H1 (cell line): ENCODE results near the gene ARHGEF28. TPM values are rescaled to one million over a fixed set of nuclear protein-coding genes. Genes with fewer than 3 reads are reported as not detected.

Experiments used
- CTCF ChIA-PET: fragments of 300-600 bp; sonication (Branson Sonifier 250); formaldehyde crosslinking; loops from one replicate; lab custom pipeline; 2021; ENCODE audit not compliant: partially characterized antibody; lab: Charles Lee
- POLR2A ChIA-PET: fragments of 300-600 bp; sonication (Branson Sonifier 250); formaldehyde crosslinking; loops from one replicate; lab custom pipeline; 2021; ENCODE audit warnings: inconsistent platforms; ENCODE audit not compliant: partially characterized antibody; lab: Charles Lee
- DNase-seq, 2 experiments: peaks; one replicate each; pipeline versions ENCODE4 v3.0.0 to v3.0.0-alpha.2; 2010 to 2022; ENCODE audit warnings: low spot score in 2 of 2, low read depth in 1 of 2, mixed read lengths in 1 of 2
- FAIRE-seq: peaks from 2 replicates; lab custom pipeline; 2011; peaks lifted over from hg19 to GRCh38; lab: Jason Lieb, UNC
- H2AFZ ChIP-seq: 2 replicates; pipeline ENCODE4 v1.8.1; 2012; ENCODE audit warnings: low read length, inconsistent platforms
- H2AK5ac ChIP-seq: 2 replicates; pipeline ENCODE4 v1.6.1; 2013; ENCODE audit warnings: low read depth, low read length
- H2BK120ac ChIP-seq: replicated peaks from 2 replicates; pipeline ENCODE3; 2013; ENCODE audit warnings: low read depth, low read length, inconsistent platforms
- H2BK12ac ChIP-seq: 2 replicates; pipeline ENCODE4 v1.6.1; 2013; ENCODE audit warnings: low read depth, low read length
- H2BK15ac ChIP-seq: 2 replicates; pipeline ENCODE4 v1.6.1; 2013; ENCODE audit warnings: low read length
- H2BK20ac ChIP-seq: 2 replicates; pipeline ENCODE4 v1.6.1; 2013; ENCODE audit warnings: low read length
- H2BK5ac ChIP-seq: 2 replicates; pipeline ENCODE4 v1.6.1; 2013; ENCODE audit warnings: low read depth, low read length
- H3K14ac ChIP-seq: 2 replicates; pipeline ENCODE4 v1.6.1; 2013; ENCODE audit warnings: inconsistent platforms; ENCODE audit not compliant: insufficient read length
- H3K18ac ChIP-seq: 2 replicates; pipeline ENCODE4 v1.6.1; 2013; ENCODE audit warnings: low read length; ENCODE audit errors: extremely low read depth
- H3K23ac ChIP-seq: 2 replicates; pipeline ENCODE4 v1.6.1; 2013; ENCODE audit warnings: inconsistent platforms; ENCODE audit not compliant: insufficient read length
- H3K23me2 ChIP-seq: 2 replicates; pipeline ENCODE4 v1.6.1; 2013; ENCODE audit warnings: low read depth, low read length
- H3K27ac ChIP-seq: 2 replicates; pipeline ENCODE4 v1.6.1; 2011; ENCODE audit warnings: low read depth, low read length, inconsistent platforms
- H3K27me3 ChIP-seq, 4 experiments: replicated peaks in 1 of 4; 1 replicate in 1 of 4; 2 replicates in 3 of 4; pipeline versions ENCODE4 v1.6.1 to v1.8.1; 2011 to 2013; ENCODE audit warnings: low read length in 3 of 4, mild to moderate bottlenecking in 3 of 4, inconsistent platforms in 2 of 4, mixed read lengths in 2 of 4, moderate library complexity in 1 of 4; ENCODE audit not compliant: control insufficient read depth in 3 of 4, insufficient read depth in 3 of 4; ENCODE audit errors: extremely low read depth in 1 of 4
- H3K36me3 ChIP-seq, 4 experiments: 2 replicates each; pipeline versions ENCODE4 v1.6.1 to v1.8.1; 2011 to 2013; ENCODE audit warnings: mild to moderate bottlenecking in 4 of 4, low read length in 3 of 4, moderate library complexity in 2 of 4, control low read depth in 1 of 4, inconsistent platforms in 1 of 4; ENCODE audit not compliant: insufficient read depth in 4 of 4, control insufficient read depth in 2 of 4
- H3K4ac ChIP-seq: replicated peaks from 2 replicates; pipeline ENCODE3; 2013; ENCODE audit warnings: low read length, low read depth, mixed read lengths, inconsistent platforms; ENCODE audit not compliant: insufficient read length
- H3K4me1 ChIP-seq, 4 experiments: replicated peaks in 1 of 4; 1 replicate in 1 of 4; 2 replicates in 3 of 4; pipeline versions ENCODE4 v1.6.1 to v1.8.1; 2011 to 2013; ENCODE audit warnings: low read length in 3 of 4, inconsistent platforms in 2 of 4, mixed read lengths in 1 of 4; ENCODE audit not compliant: insufficient read depth in 4 of 4, control insufficient read depth in 3 of 4
- H3K4me2 ChIP-seq, 2 experiments: 2 replicates each; pipeline versions ENCODE4 v1.6.1 to v1.8.1; 2011 to 2013; ENCODE audit warnings: low read depth in 2 of 2, low read length in 2 of 2, control low read depth in 1 of 2, inconsistent platforms in 1 of 2, mild to moderate bottlenecking in 1 of 2; ENCODE audit not compliant: insufficient read depth in 1 of 2
- H3K4me3 ChIP-seq, 4 experiments: fragments of 200-600, 300-600 bp in 1 of 4; sonication (generic), shearing (Covaris generic), sonication (Bioruptor Twin) in 1 of 4; 2 replicates each; pipeline versions ENCODE4 v1.5.1 to v1.8.1; 2011 to 2016; ENCODE audit warnings: low read length in 4 of 4, low read depth in 3 of 4, control low read depth in 2 of 4, inconsistent platforms in 2 of 4, mild to moderate bottlenecking in 2 of 4, mixed read lengths in 1 of 4, moderate library complexity in 1 of 4; ENCODE audit not compliant: insufficient read depth in 2 of 4; ENCODE audit errors: extremely low read depth in 1 of 4
- H3K56ac ChIP-seq: replicated peaks from 2 replicates; pipeline ENCODE3; 2013; ENCODE audit warnings: low read depth, mild to moderate bottlenecking, mixed read lengths, low read length, inconsistent platforms; ENCODE audit not compliant: insufficient read length
- H3K79me1 ChIP-seq: 2 replicates; pipeline ENCODE4 v1.6.1; 2013; ENCODE audit warnings: low read depth, low read length, control low read depth
- H3K79me2 ChIP-seq, 2 experiments: 2 replicates each; pipeline versions ENCODE4 v1.6.1 to v1.8.1; 2012 to 2013; ENCODE audit warnings: low read length in 2 of 2, mild to moderate bottlenecking in 2 of 2, inconsistent platforms in 1 of 2; ENCODE audit not compliant: insufficient read depth in 2 of 2, control insufficient read depth in 1 of 2
- H3K9ac ChIP-seq, 4 experiments: replicated peaks in 1 of 4; 1 replicate in 1 of 4; 2 replicates in 3 of 4; pipeline versions ENCODE4 v1.6.1 to v1.8.1; 2011 to 2013; ENCODE audit warnings: low read depth in 3 of 4, low read length in 3 of 4, control low read depth in 2 of 4, mild to moderate bottlenecking in 2 of 4, moderate library complexity in 2 of 4, inconsistent platforms in 1 of 4; ENCODE audit errors: extremely low read depth in 1 of 4
- H3K9me3 ChIP-seq, 2 experiments: 2 replicates each; pipeline versions ENCODE4 v1.6.1 to v1.8.1; 2012 to 2013; ENCODE audit warnings: mild to moderate bottlenecking in 2 of 2, moderate library complexity in 2 of 2, control low read depth in 1 of 2, inconsistent platforms in 1 of 2, low read depth in 1 of 2, low read length in 1 of 2, mixed read lengths in 1 of 2; ENCODE audit not compliant: insufficient read depth in 2 of 2
- H4K20me1 ChIP-seq, 2 experiments: replicated peaks in 1 of 2; 2 replicates each; pipeline versions ENCODE3 to v1.8.1; 2011 to 2013; ENCODE audit warnings: inconsistent platforms in 2 of 2, low read length in 2 of 2, mild to moderate bottlenecking in 1 of 2; ENCODE audit not compliant: insufficient read depth in 2 of 2, control insufficient read depth in 1 of 2
- H4K5ac ChIP-seq: 2 replicates; pipeline ENCODE4 v1.6.1; 2013; ENCODE audit warnings: low read length, low read depth, mixed read lengths, inconsistent platforms; ENCODE audit not compliant: insufficient read length
- H4K8ac ChIP-seq: 2 replicates; pipeline ENCODE4 v1.8.0; 2013; ENCODE audit warnings: mild to moderate bottlenecking, moderate library complexity, low read length, inconsistent platforms; ENCODE audit not compliant: insufficient read depth; ENCODE audit errors: extremely low read depth
- H4K91ac ChIP-seq: replicated peaks from 2 replicates; pipeline ENCODE3; 2013; ENCODE audit warnings: low read length, mixed read lengths, inconsistent platforms; ENCODE audit not compliant: insufficient read length
- BRCA1 ChIP-seq: IDR thresholded peaks from 2 replicates; pipeline ENCODE4 v1.6.1; 2012; ENCODE audit warnings: low read depth, low read length, improper control_type of control experiment
- CREB1 ChIP-seq: IDR thresholded peaks from 2 replicates; pipeline ENCODE4 v1.6.1; 2012; ENCODE audit warnings: inconsistent platforms
- EP300 ChIP-seq, 2 experiments: IDR thresholded peaks; 1 replicate in 1 of 2; 2 replicates in 1 of 2; pipeline ENCODE4 v1.6.1; 2011 to 2012; ENCODE audit warnings: low read depth in 2 of 2, low read length in 2 of 2, mild to moderate bottlenecking in 2 of 2, borderline replicate concordance in 1 of 2, inconsistent platforms in 1 of 2, moderate library complexity in 1 of 2
- JUN ChIP-seq: IDR thresholded peaks from 2 replicates; pipeline ENCODE4 v1.6.1; 2011; ENCODE audit warnings: low read depth, mild to moderate bottlenecking, improper control_type of control experiment, low read length
- PHF8 ChIP-seq: fragments of 200-600 bp; sonication (generic); conservative IDR thresholded peaks from 2 replicates; pipeline ENCODE4 v1.7.1; 2012; ENCODE audit warnings: low read depth, mild to moderate bottlenecking, inconsistent platforms, low read length, moderate library complexity
- RAD21 ChIP-seq, 2 experiments: IDR thresholded peaks in 1 of 2; conservative IDR thresholded peaks in 1 of 2; 2 replicates each; pipeline ENCODE4 v1.6.1; 2011; ENCODE audit warnings: low read depth in 2 of 2, low read length in 2 of 2, improper control_type of control experiment in 1 of 2, inconsistent platforms in 1 of 2, mild to moderate bottlenecking in 1 of 2, moderate library complexity in 1 of 2
- SIN3A ChIP-seq, 2 experiments: IDR thresholded peaks in 1 of 2; conservative IDR thresholded peaks in 1 of 2; 2 replicates each; pipeline ENCODE4 v1.6.1; 2011 to 2012; ENCODE audit warnings: low read length in 2 of 2, improper control_type of control experiment in 1 of 2, low read depth in 1 of 2, mild to moderate bottlenecking in 1 of 2
- TAF7 ChIP-seq: optimal IDR thresholded peaks from 2 replicates; pipeline ENCODE3; 2011; ENCODE audit warnings: low read depth, mild to moderate bottlenecking, inconsistent platforms, low read length, moderate library complexity, borderline replicate concordance
- TBP ChIP-seq: IDR thresholded peaks from 2 replicates; pipeline ENCODE4 v1.6.1; 2011; ENCODE audit warnings: low read depth, low read length, improper control_type of control experiment
- TEAD4 ChIP-seq: IDR thresholded peaks from 2 replicates; pipeline ENCODE4 v1.6.1; 2012; ENCODE audit warnings: low read depth, low read length, inconsistent platforms, mixed read lengths
- WGBS, 2 experiments: shearing (Covaris generic) in 1 of 2; methylation state at CpG; one replicate each; pipeline versions ENCODE4 v1.1.6 to v1.1.7; 2013 to 2015; ENCODE audit warnings: low lambda C conversion rate in 2 of 2, mixed read lengths in 2 of 2, inconsistent platforms in 1 of 2, low coverage in 1 of 2, missing lambda C conversion rate in 1 of 2; ENCODE audit not compliant: insufficient replicate concordance in 2 of 2, insufficient coverage in 1 of 2, insufficient read length in 1 of 2; ENCODE audit errors: extremely low coverage in 1 of 2, missing lambda C conversion rate in 1 of 2; 5-methylcytosine and 5-hydroxymethylcytosine counted together
- polyA plus RNA-seq, 7 experiments: library from polyadenylated mRNA; depleted of rRNA in 3 of 7; stranded (reverse) in 5 of 7; unstranded in 2 of 7; fragments of >200 nt in 5 of 7; fragments of 200-250 nt in 2 of 7; gene quantifications; 1 replicate in 5 of 7; 2 replicates in 1 of 7; 4 replicates in 1 of 7; pipeline versions ENCODE4 v1.2.1 to v1.2.3, GENCODE V29; 2011 to 2013; ENCODE audit warnings: missing spikeins in 2 of 7, mixed read lengths in 2 of 7
- total RNA-seq: library from RNA; stranded (reverse); fragmentation: NEBNext Ultra II Directional; extraction: Animal tissue kit (Norgen Biotek cat#: 25700); gene quantifications from 2 replicates; pipeline ENCODE4 v1.2.1, GENCODE V29; 2021
- TF ChIP-seq, protein P1 (sequence below): IDR thresholded peaks from 2 replicates; pipeline ENCODE4 v1.6.1; 2012; ENCODE audit warnings: inconsistent platforms

The ARHGEF28 gene
- total and polyA plus RNA-seq, 2 of the 8 experiments (the other 6 are each of a cell fraction or from before 2014, with no cell fraction given) = 0.33 to 1.0 TPM

- Histone ChIP-seq H2AK5ac (no peak overlapping the region), H3K23me2 (no peaks in the 10 kb centered on the region), H3K4me2 (no peak overlapping the region), H3K23ac (no peak overlapping the region), H3K79me1 (no peaks in the 10 kb centered on the region), H3K27ac (no peak overlapping the region), H2BK15ac (no peak overlapping the region), H3K18ac (no peak overlapping the region), H3K4ac (no peak overlapping the region), H3K4me3 (no peak overlapping the region), H2BK120ac (no peak overlapping the region), H2BK20ac (no peak overlapping the region), H4K8ac (peak overlapping the region; percentile 63; the same call in 1 of the 2 replicates), H2AFZ (no peak overlapping the region), H3K14ac (no peak overlapping the region), H3K56ac (no peak overlapping the region), H3K36me3 (no peaks in the 10 kb centered on the region), H4K20me1 (no peaks in the 10 kb centered on the region), H3K79me2 (no peaks in the 10 kb centered on the region), H2BK12ac (no peak overlapping the region; the same call in 1 of the 2 replicates), H3K9me3 (no peaks in the 10 kb centered on the region), H3K9ac (no peak overlapping the region; a peak in 1 of 7 replicates), H3K4me1 (peaks cover 0 to 5% (median 0%) of the 10 kb centered on the region in 4 experiments; a peak in 1 of 7 replicates), H3K27me3 (no peaks in the 10 kb centered on the region), H4K5ac (no peak overlapping the region), H4K91ac (peak overlapping the region; percentile 18), H2BK5ac (no peak overlapping the region)
- POLR2A ChIA-PET = no interaction called here
- no peak for FAIRE-seq
- no peak for TF ChIP-seq TEAD4
- no peak for TF ChIP-seq TBP
- TF ChIP-seq BRCA1 = no peak
- TF ChIP-seq SIN3A (conservative IDR thresholded peaks at IDR 0.05 in 1 of 2, IDR thresholded peaks at IDR 0.05 in 1 of 2; ENCODE audit: low read depth in 1 of 2, low read length in 2 of 2) = no peak
- no peak for TF ChIP-seq EP300 (IDR thresholded peaks at IDR 0.05; ENCODE audit: borderline replicate concordance in 1 of 2, low read depth in 2 of 2, low read length in 2 of 2)
- TF ChIP-seq JUN = no peak
- TF ChIP-seq, protein P1, sequence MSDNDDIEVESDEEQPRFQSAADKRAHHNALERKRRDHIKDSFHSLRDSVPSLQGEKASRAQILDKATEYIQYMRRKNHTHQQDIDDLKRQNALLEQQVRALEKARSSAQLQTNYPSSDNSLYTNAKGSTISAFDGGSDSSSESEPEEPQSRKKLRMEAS = no peak
- TF ChIP-seq TAF7 = no peak
- no peak for TF ChIP-seq CREB1
- no peak for TF ChIP-seq RAD21 (IDR thresholded peaks at IDR 0.05 in 1 of 2, conservative IDR thresholded peaks at IDR 0.05 in 1 of 2; ENCODE audit: low read depth in 2 of 2, low read length in 2 of 2)
- TF ChIP-seq PHF8 = no peak
- CTCF ChIA-PET = interaction anchor here (0.6 to 14.7 kb wide), 5 partner anchors 8 to 294 kb away, joined by 3 to 254 read pairs (median 3); no protein-coding TSS in a partner anchor
- DNase-seq = no peak
- WGBS, 2 experiments = 82% methylated on average over 11 of the region's 11 CpGs; no CpG with 5 or more reads in 1 of the 2 experiments
These were observed 170.5 kb downstream of the ARHGEF28 start for GRCh38 chr5:73796164-73797131.
